Vagina (tissue), 2 donors: ENCODE results near the gene RHBDD1. TPM values are rescaled to one million over a fixed set of nuclear protein-coding genes. Genes with fewer than 3 reads are reported as not detected.

ENCODE experiments used
- DNase-seq, 2 donors: peaks; one replicate each; pipeline ENCODE4 v3.0.0-alpha.2; 2017; ENCODE audit errors: extremely low spot score in 2 of 2
- H3K27ac ChIP-seq: fragments of 200-600 bp; sonication (generic); one replicate; pipeline ENCODE4 v1.5.1; 2019
- H3K27me3 ChIP-seq: fragments of 200-600 bp; sonication (generic); one replicate; pipeline ENCODE4 v1.5.1; 2019
- H3K36me3 ChIP-seq, 2 donors: fragments of 200-600 bp; sonication (generic); one replicate each; pipeline ENCODE4 v1.5.1; 2017 to 2019
- H3K4me1 ChIP-seq: fragments of 200-600 bp; sonication (generic); one replicate; pipeline ENCODE4 v1.5.1; 2019
- H3K4me3 ChIP-seq, 2 donors: fragments of 200-600 bp; sonication (generic); 1 replicate in 1 of 2; 2 replicates in 1 of 2; pipeline ENCODE4 v1.5.1; 2016 to 2019
- H3K9me3 ChIP-seq: fragments of 200-600 bp; sonication (generic); one replicate; pipeline ENCODE4 v1.5.1; 2019
- POLR2A ChIP-seq, 2 donors: fragments of 450-650 bp; IDR thresholded peaks; one replicate each; pipeline ENCODE4 v1.6.1; 2017; ENCODE audit warnings: antibody characterized with exemption in 2 of 2, mild to moderate bottlenecking in 2 of 2, moderate library complexity in 2 of 2
- POLR2AphosphoS5 ChIP-seq, 2 donors: sonication (generic); formaldehyde crosslinking; IDR thresholded peaks; one replicate each; pipeline ENCODE4 v1.9.0; 2017; ENCODE audit warnings: antibody characterized with exemption in 2 of 2, mild to moderate bottlenecking in 2 of 2, low read depth in 1 of 2; ENCODE audit not compliant: insufficient read depth in 1 of 2
- intact Hi-C: fragments of 100-400 bp; cut with DNase I; formaldehyde crosslinking; loops from one replicate; pipeline ENCODE4 v1.15.1; 2023
- total RNA-seq: library from RNA; depleted of rRNA; stranded (reverse); fragments of >200 nt; gene quantifications from one replicate; pipeline ENCODE4 v1.2.3, GENCODE V29; 2016
- TF ChIP-seq, protein P1 (sequence below), 3 experiments: fragments of 450-650 bp in 2 of 3; fragments of 200-600 bp in 1 of 3; sonication (generic) in 1 of 3; IDR thresholded peaks; one replicate each; pipeline ENCODE4 v1.5.1; 2017 to 2019; ENCODE audit warnings: antibody characterized with exemption in 3 of 3, mild to moderate bottlenecking in 2 of 3, moderate library complexity in 2 of 3

The RHBDD1 gene
- total RNA-seq, 1 donor from 2014 or later, result 27.3 TPM

DNA sequence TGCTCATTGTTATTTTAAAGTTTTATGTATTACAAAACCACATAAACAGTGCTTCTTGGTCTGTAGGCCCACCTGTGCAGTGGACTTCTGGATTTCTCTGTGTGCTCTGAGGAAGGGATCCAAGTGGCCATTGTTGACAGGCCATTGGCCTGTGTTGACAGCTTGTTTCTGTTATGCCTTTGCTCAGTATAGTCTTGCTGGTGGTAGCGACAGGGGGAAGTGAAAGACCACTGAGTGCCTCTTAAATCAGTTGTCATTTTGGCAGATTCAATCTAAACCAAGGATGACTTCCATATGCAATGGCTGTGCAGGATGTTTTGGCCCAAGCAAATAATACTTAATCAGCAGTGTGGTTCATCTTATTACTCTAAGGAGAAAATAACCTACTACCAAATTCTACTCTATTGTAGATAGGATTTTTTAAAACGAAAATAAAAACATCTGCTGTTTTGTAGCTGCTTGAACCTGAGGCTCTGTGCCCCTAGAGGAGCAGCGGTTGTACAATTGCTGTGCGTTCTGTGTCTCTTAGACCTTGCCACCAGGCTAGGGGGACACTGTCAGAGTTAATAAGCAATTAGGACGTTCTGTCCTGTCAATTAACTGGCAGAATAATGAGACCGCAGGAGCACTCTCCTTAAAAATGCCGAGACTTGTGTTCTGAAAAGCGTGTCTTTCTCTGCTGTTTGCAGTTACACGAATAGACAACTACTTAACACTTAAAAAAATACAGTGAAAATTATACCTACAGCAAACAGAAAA is 108.2 kb downstream of the RHBDD1 start:
- Histone ChIP-seq H3K36me3 (no peaks in the 10 kb centered on the region), H3K4me3 (no peak overlapping the region), H3K9me3 (no peaks in the 10 kb centered on the region), H3K4me1 (no peaks in the 10 kb centered on the region), H3K27me3 (no peaks in the 10 kb centered on the region), H3K27ac (no peak overlapping the region)
- intact Hi-C loops, result no loop called here
- DNase-seq, result no peak
- TF ChIP-seq POLR2A (IDR thresholded peaks at IDR 0.05), result no peak
- TF ChIP-seq, protein P1, sequence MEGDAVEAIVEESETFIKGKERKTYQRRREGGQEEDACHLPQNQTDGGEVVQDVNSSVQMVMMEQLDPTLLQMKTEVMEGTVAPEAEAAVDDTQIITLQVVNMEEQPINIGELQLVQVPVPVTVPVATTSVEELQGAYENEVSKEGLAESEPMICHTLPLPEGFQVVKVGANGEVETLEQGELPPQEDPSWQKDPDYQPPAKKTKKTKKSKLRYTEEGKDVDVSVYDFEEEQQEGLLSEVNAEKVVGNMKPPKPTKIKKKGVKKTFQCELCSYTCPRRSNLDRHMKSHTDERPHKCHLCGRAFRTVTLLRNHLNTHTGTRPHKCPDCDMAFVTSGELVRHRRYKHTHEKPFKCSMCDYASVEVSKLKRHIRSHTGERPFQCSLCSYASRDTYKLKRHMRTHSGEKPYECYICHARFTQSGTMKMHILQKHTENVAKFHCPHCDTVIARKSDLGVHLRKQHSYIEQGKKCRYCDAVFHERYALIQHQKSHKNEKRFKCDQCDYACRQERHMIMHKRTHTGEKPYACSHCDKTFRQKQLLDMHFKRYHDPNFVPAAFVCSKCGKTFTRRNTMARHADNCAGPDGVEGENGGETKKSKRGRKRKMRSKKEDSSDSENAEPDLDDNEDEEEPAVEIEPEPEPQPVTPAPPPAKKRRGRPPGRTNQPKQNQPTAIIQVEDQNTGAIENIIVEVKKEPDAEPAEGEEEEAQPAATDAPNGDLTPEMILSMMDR (IDR thresholded peaks at IDR 0.05), result no peak
- TF ChIP-seq POLR2AphosphoS5 (IDR thresholded peaks at IDR 0.05; ENCODE audit: insufficient read depth in 1 of 2, low read depth in 1 of 2), result no peak

DNA sequence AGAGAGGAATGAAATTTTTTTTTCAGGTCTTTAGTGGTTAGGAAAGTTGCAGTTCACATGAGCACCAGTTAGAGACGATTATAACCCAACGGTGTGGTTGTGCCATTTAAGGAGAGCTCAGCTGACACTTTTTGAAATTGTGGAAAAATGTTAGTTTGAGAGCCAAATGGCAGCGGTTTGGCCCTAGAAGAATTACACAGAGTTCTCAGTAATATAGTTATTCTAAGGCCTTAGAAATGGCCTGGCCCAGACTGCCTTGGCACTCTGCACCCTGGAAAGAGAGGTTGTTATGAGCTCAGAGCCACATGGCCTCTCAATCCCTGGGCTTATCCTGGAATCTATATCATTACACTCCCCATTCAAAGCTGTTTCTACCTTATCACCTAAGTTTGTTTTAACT is 117.4 kb downstream of the RHBDD1 start:
- H3K36me3 ChIP-seq, result no peaks in the 10 kb centered on the region
- H3K27me3 ChIP-seq, result no peaks in the 10 kb centered on the region
- no peak overlapping the region for H3K4me3 ChIP-seq
- no peaks in the 10 kb centered on the region for H3K4me1 ChIP-seq
- no peak for DNase-seq
- TF ChIP-seq, protein P1 (IDR thresholded peaks at IDR 0.05), result no peak
- no peak for TF ChIP-seq POLR2AphosphoS5 (IDR thresholded peaks at IDR 0.05; ENCODE audit: insufficient read depth in 1 of 2, low read depth in 1 of 2)
- TF ChIP-seq POLR2A (IDR thresholded peaks at IDR 0.05), result no peak
- H3K9me3 ChIP-seq, result no peaks in the 10 kb centered on the region
- no peak overlapping the region for H3K27ac ChIP-seq
- intact Hi-C loops, result no loop called here

DNA sequence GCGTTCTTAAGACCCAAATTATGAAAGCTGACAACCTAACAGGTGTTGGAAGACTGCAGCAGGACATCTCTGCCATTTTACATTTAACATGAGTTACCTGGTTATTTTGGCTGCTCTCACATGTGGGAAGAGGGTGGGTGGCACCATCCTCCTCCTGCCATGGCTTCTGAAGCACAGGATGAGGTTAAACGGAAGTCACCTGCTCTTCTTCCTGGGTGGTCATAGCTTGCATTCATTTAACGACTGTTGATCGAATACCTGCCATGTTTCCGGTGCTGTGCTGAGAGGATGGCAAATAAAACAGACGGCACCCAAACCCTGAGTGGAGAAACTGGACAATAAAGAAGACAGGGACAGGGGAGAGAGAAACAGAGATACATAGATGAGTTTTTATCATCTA is 118.0 kb downstream of the RHBDD1 start:
- H3K9me3 ChIP-seq, result no peaks in the 10 kb centered on the region
- intact Hi-C loops, result no loop called here
- no peaks in the 10 kb centered on the region for H3K27me3 ChIP-seq
- no peak overlapping the region for H3K4me3 ChIP-seq
- TF ChIP-seq, protein P1 (IDR thresholded peaks at IDR 0.05), result no peak
- TF ChIP-seq POLR2A (IDR thresholded peaks at IDR 0.05) (no peak), POLR2AphosphoS5 (IDR thresholded peaks at IDR 0.05; ENCODE audit: insufficient read depth in 1 of 2, low read depth in 1 of 2) (no peak)
- H3K27ac ChIP-seq, result no peak overlapping the region
- DNase-seq, result no peak
- H3K4me1 ChIP-seq, result no peaks in the 10 kb centered on the region
- H3K36me3 ChIP-seq, result no peaks in the 10 kb centered on the region

DNA sequence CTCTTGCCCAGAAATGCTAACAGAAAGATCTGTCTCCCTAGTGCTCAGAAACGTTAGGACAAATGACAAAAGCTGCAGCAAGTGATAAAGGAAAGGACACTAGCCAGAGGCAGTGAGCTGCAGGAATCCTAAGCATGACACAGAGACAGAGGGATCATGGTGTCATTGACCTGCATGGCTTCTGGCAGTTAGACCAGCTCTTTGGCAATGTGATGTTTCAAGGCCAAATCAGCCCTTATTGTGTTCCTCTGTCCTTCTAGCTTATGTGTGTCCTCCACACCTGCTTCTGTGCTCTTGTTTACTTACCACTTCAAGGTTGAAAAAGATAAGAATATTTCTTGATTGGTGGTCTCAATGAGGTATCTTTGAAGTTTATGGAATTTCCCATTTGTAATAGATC is 120.8 kb downstream of the RHBDD1 start:
- no peaks in the 10 kb centered on the region for H3K9me3 ChIP-seq
- intact Hi-C loops, result no loop called here
- TF ChIP-seq, protein P1 (IDR thresholded peaks at IDR 0.05), result no peak
- TF ChIP-seq POLR2AphosphoS5 (IDR thresholded peaks at IDR 0.05; ENCODE audit: insufficient read depth in 1 of 2, low read depth in 1 of 2) (no peak), POLR2A (IDR thresholded peaks at IDR 0.05) (no peak)

DNA sequence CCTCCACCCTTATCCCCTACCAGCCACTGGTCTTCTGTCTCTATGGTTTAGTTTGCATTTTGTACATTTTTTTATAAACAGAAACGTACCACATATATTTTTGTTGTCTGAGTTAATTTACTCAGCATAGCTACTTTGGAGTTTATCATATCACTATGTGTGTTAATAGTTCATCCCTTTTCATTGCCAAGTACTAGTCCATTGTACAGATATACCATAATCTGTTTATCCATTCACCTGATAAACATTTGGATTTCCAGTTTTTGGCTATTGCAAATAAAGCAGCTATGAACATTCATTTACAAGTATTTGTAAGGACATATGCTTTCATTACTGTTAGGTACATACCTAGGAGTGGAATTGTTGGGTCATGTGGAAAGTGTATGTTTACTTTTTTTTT is 123.6 kb downstream of the RHBDD1 start:
- no peak for DNase-seq
- TF ChIP-seq POLR2A (IDR thresholded peaks at IDR 0.05), result no peak
- TF ChIP-seq, protein P1 (IDR thresholded peaks at IDR 0.05), result no peak
- no peak for TF ChIP-seq POLR2AphosphoS5 (IDR thresholded peaks at IDR 0.05; ENCODE audit: insufficient read depth in 1 of 2, low read depth in 1 of 2)
- H3K36me3 ChIP-seq, result no peaks in the 10 kb centered on the region
- intact Hi-C loops, result no loop called here
- H3K27ac ChIP-seq, result no peak overlapping the region
- H3K4me1 ChIP-seq, result no peaks in the 10 kb centered on the region
- no peaks in the 10 kb centered on the region for H3K27me3 ChIP-seq
- no peaks in the 10 kb centered on the region for H3K9me3 ChIP-seq
- no peak overlapping the region for H3K4me3 ChIP-seq

More for the DNA sequence above, 120.8 kb downstream of the RHBDD1 start:
- Histone ChIP-seq H3K27me3 (no peaks in the 10 kb centered on the region), H3K4me3 (no peak overlapping the region), H3K4me1 (no peaks in the 10 kb centered on the region), H3K36me3 (no peaks in the 10 kb centered on the region), H3K27ac (no peak overlapping the region)
- DNase-seq, result no peak
